ENCODE results near the gene CNTNAP2. TPM values are rescaled to one million over a fixed set of nuclear protein-coding genes. Genes with fewer than 3 reads are reported as not detected.

The CNTNAP2 gene
- total and polyA plus RNA-seq, 2 of the 8 experiments (the other 6 are each of a cell fraction or from before 2014, with no cell fraction given): 27.9 to 71.0 TPM

- no peaks in the 10 kb centered on the region; a peak in 1 of 4 replicates for H3K79me2 ChIP-seq (ENCODE audit: control insufficient read depth in 1 of 2, insufficient read depth in 2 of 2, low read length in 2 of 2)
- H3K23me2 ChIP-seq (ENCODE audit: low read depth, low read length): no peaks in the 10 kb centered on the region
- POLR2A ChIA-PET (ENCODE audit: partially characterized antibody): no interaction called here
These were observed 2291.7 kb downstream of the CNTNAP2 start for GRCh38 chr7:148408307-148408706.

More at GRCh38 chr7:148408307-148408706, 2291.7 kb downstream of the CNTNAP2 start:
- Histone ChIP-seq H3K4ac (replicated peaks; ENCODE audit: insufficient read length, low read depth, low read length) (no peak overlapping the region), H4K5ac (ENCODE audit: insufficient read length, low read depth, low read length) (no peak overlapping the region), H3K23ac (ENCODE audit: insufficient read length) (no peak overlapping the region), H3K79me1 (ENCODE audit: low read depth, low read length) (no peaks in the 10 kb centered on the region; the same call in none of the 2 replicates), H2BK12ac (ENCODE audit: low read depth, low read length) (no peak overlapping the region), H2BK15ac (ENCODE audit: low read length) (no peak overlapping the region), H3K4me2 (ENCODE audit: insufficient read depth in 1 of 2, low read depth in 2 of 2, low read length in 2 of 2) (no peak overlapping the region), H2BK20ac (ENCODE audit: low read length) (no peak overlapping the region), H4K91ac (replicated peaks; ENCODE audit: insufficient read length, low read length) (no peak overlapping the region), H2AFZ (ENCODE audit: low read length) (no peak overlapping the region), H2BK5ac (ENCODE audit: low read depth, low read length) (no peak overlapping the region), H2AK5ac (ENCODE audit: low read depth, low read length) (no peak overlapping the region), H3K27ac (ENCODE audit: low read depth, low read length) (no peak overlapping the region), H3K4me1 (replicated peaks in 1 of 4; ENCODE audit: control insufficient read depth in 3 of 4, insufficient read depth in 4 of 4, low read length in 3 of 4) (peaks cover 0 to 3% (median 0%) of the 10 kb centered on the region in 4 experiments; a peak in 1 of 7 replicates), H4K8ac (ENCODE audit: extremely low read depth, insufficient read depth, low read length) (no peak overlapping the region), H3K18ac (ENCODE audit: extremely low read depth, low read length) (no peak overlapping the region), H3K9ac (replicated peaks in 1 of 4; ENCODE audit: extremely low read depth in 1 of 4, low read depth in 3 of 4, low read length in 3 of 4) (no peak overlapping the region), H3K27me3 (replicated peaks in 1 of 4; ENCODE audit: control insufficient read depth in 3 of 4, extremely low read depth in 1 of 4, insufficient read depth in 3 of 4, low read length in 3 of 4) (no peaks in the 10 kb centered on the region), H3K9me3 (ENCODE audit: insufficient read depth in 2 of 2, low read depth in 1 of 2, low read length in 1 of 2) (no peaks in the 10 kb centered on the region), H4K20me1 (replicated peaks in 1 of 2; ENCODE audit: control insufficient read depth in 1 of 2, insufficient read depth in 2 of 2, low read length in 2 of 2) (no peaks in the 10 kb centered on the region), H2BK120ac (replicated peaks; ENCODE audit: low read depth, low read length) (no peak overlapping the region), H3K56ac (replicated peaks; ENCODE audit: insufficient read length, low read depth, low read length) (no peak overlapping the region), H3K36me3 (ENCODE audit: control insufficient read depth in 2 of 4, insufficient read depth in 4 of 4, low read length in 3 of 4) (peaks cover 0 to 5% (median 1%) of the 10 kb centered on the region in 4 experiments; a peak in 1 of 8 replicates), H3K4me3 (ENCODE audit: extremely low read depth in 1 of 4, insufficient read depth in 2 of 4, low read depth in 3 of 4, low read length in 4 of 4) (no peak overlapping the region), H3K14ac (ENCODE audit: insufficient read length) (no peak overlapping the region)
- DNase-seq (ENCODE audit: low read depth in 1 of 2, low spot score in 2 of 2) (no peak), FAIRE-seq (no peak)
- WGBS, 2 experiments (ENCODE audit: extremely low coverage in 1 of 2, insufficient coverage in 1 of 2, insufficient read length in 1 of 2, insufficient replicate concordance in 2 of 2, low coverage in 1 of 2, low lambda C conversion rate in 2 of 2, missing lambda C conversion rate in 1 of 2): 80% methylated on average over 2 of the region's 2 CpGs; no CpG with 5 or more reads in 1 of the 2 experiments
- CTCF ChIA-PET (ENCODE audit: partially characterized antibody): no interaction called here
